ENCODE measurements around the gene DPM3. TPM values are rescaled to one million over a fixed set of nuclear protein-coding genes. Genes with fewer than 3 reads are reported as not detected.

DPM3 gene
- total and polyA plus RNA-seq, 2 of the 13 experiments (the other 11 are each of a cell fraction or from before 2014, with no cell fraction given) = 23.2 to 53.4 TPM

- TF ChIP-seq KIAA2018 (CRISPR knock-in tag; IDR thresholded peaks at IDR 0.05; ENCODE audit: borderline replicate concordance) (no peak), ZNF770 (CRISPR knock-in tag; IDR thresholded peaks at IDR 0.05) (no peak), RORA (CRISPR knock-in tag; IDR thresholded peaks at IDR 0.05) (no peak), HMG20B (CRISPR knock-in tag; conservative IDR thresholded peaks at IDR 0.05) (peak; percentile 69; the same call in 1 of the 2 replicates), NR2F2 (IDR thresholded peaks at IDR 0.05; ENCODE audit: borderline replicate concordance, low read depth) (no peak; the same call in 1 of the 2 replicates), DDIT3 (CRISPR knock-in tag; IDR thresholded peaks at IDR 0.05) (no peak), ZNF432 (CRISPR knock-in tag; IDR thresholded peaks at IDR 0.05; ENCODE audit: borderline replicate concordance) (no peak), ZNF256 (CRISPR knock-in tag; conservative IDR thresholded peaks at IDR 0.05) (peak; percentile 63; the same call in 1 of the 2 replicates), ZNF878 (CRISPR knock-in tag; IDR thresholded peaks at IDR 0.05) (no peak), ONECUT2 (CRISPR knock-in tag; IDR thresholded peaks at IDR 0.05) (0 out of 2 replicates have a peak, but pooled peaks have one; percentile 22), SKI (IDR thresholded peaks at IDR 0.05; ENCODE audit: partially characterized antibody) (no peak), ZNF326 (CRISPR knock-in tag; IDR thresholded peaks at IDR 0.05; ENCODE audit: borderline replicate concordance) (peak; percentile 66; the same call in 1 of the 2 replicates), ZNF510 (CRISPR knock-in tag; IDR thresholded peaks at IDR 0.05; ENCODE audit: low read depth) (no peak), SRSF1 (optimal IDR thresholded peaks at IDR 0.05; ENCODE audit: low read depth, low read length) (peak; percentile 81), CTCF (CRISPR knock-in tag; IDR thresholded peaks at IDR 0.05) (peak; percentile 98), TBP (CRISPR knock-in tag; IDR thresholded peaks at IDR 0.05) (no peak)
Measured at GRCh38 chr1:155172732-155173477, 32.6 kb upstream of the DPM3 start, which contains the start of gene KRTCAP2 (continued).
